Activated B cell treated with CpG ODN at 0.5 μM for 24 hours (primary cell): ENCODE measurements around the gene KCNK3. TPM values are rescaled to one million over a fixed set of nuclear protein-coding genes. Genes with fewer than 3 reads are reported as not detected.

Experiments
- ATAC-seq: fragments of 200-7000 bp; cut with Tn5 transposase; one replicate; pipeline ENCODE4 v1.10.0; 2021; ENCODE audit warnings: low read depth, mild to moderate bottlenecking, moderate library complexity
- CTCF ChIA-PET: fragments of 350-600 bp; sonication (Branson Sonifier 250); formaldehyde crosslinking; loops from one replicate; lab custom pipeline; 2021; ENCODE audit warnings: antibody characterized with exemption; lab: Charles Lee
- POLR2A ChIA-PET: fragments of 350-600 bp; sonication (Branson Sonifier 250); formaldehyde crosslinking; loops from one replicate; lab custom pipeline; 2021; ENCODE audit warnings: antibody characterized with exemption; lab: Charles Lee
- DNase-seq: peaks from one replicate; pipeline ENCODE4 v3.0.0; 2022
- H3K27ac Mint-ChIP-seq: one replicate; pipeline ENCODE4 v1.8.0; 2020; ENCODE audit warnings: mixed read lengths
- H3K27me3 Mint-ChIP-seq: one replicate; pipeline ENCODE4 v1.8.0; 2021; ENCODE audit warnings: mixed read lengths
- H3K36me3 Mint-ChIP-seq: one replicate; pipeline ENCODE4 v1.8.0; 2021; ENCODE audit warnings: low read depth, mixed read lengths
- H3K4me1 Mint-ChIP-seq: one replicate; pipeline ENCODE4 v1.8.0; 2021; ENCODE audit warnings: mixed read lengths
- H3K4me3 Mint-ChIP-seq: one replicate; pipeline ENCODE4 v1.8.0; 2020; ENCODE audit warnings: mild to moderate bottlenecking, mixed read lengths
- H3K9me3 Mint-ChIP-seq: one replicate; pipeline ENCODE4 v1.8.0; 2020; ENCODE audit warnings: mixed read lengths
- intact Hi-C: fragments of 100-400 bp; cut with micrococcal nuclease; formaldehyde crosslinking; loops from one replicate; pipeline ENCODE4 v1.15.1; 2024
- total RNA-seq: library from RNA; stranded (reverse); gene quantifications from 2 replicates; pipeline ENCODE4 v1.2.3, GENCODE V29; 2022
- TF ChIP-seq, protein P1 (sequence below): fragments of 200-600 bp; IDR thresholded peaks from one replicate; pipeline ENCODE4 v1.8.0; 2022; ENCODE audit warnings: antibody characterized with exemption, mild to moderate bottlenecking

Gene KCNK3
- total RNA-seq, 1 donor from 2014 or later: not detected

DNA sequence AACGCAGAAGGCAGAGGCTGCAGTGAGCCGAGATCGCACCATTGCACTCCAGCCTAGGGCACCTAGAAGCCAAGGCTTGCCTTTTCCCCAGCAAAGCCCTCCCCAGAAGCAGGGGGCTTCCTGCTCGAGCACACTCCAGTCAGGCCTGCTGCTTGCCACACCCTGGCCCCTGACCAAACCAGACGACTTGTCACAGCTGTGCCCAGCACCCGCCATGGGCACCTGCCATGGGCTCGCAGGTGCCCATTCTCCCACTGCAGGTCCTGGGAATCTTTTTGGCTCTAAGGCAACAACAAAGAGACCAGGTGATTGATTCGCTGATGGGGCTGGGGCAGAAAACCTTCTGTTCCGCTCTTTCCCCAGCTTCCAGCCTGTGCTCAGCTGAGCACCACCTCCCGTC lies 4.9 kb downstream of the KCNK3 start:
- ChIA-PET POLR2A (no interaction called here), CTCF (no interaction called here)
- TF ChIP-seq, protein P1, sequence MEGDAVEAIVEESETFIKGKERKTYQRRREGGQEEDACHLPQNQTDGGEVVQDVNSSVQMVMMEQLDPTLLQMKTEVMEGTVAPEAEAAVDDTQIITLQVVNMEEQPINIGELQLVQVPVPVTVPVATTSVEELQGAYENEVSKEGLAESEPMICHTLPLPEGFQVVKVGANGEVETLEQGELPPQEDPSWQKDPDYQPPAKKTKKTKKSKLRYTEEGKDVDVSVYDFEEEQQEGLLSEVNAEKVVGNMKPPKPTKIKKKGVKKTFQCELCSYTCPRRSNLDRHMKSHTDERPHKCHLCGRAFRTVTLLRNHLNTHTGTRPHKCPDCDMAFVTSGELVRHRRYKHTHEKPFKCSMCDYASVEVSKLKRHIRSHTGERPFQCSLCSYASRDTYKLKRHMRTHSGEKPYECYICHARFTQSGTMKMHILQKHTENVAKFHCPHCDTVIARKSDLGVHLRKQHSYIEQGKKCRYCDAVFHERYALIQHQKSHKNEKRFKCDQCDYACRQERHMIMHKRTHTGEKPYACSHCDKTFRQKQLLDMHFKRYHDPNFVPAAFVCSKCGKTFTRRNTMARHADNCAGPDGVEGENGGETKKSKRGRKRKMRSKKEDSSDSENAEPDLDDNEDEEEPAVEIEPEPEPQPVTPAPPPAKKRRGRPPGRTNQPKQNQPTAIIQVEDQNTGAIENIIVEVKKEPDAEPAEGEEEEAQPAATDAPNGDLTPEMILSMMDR: no peak
- no peaks in the 10 kb centered on the region for H3K36me3 Mint-ChIP-seq
- DNase-seq: no peak
- peaks cover 52% of the 10 kb centered on the region for H3K27me3 Mint-ChIP-seq
- no peak for ATAC-seq
- H3K4me1 Mint-ChIP-seq: no peaks in the 10 kb centered on the region
- no peak overlapping the region for H3K4me3 Mint-ChIP-seq
- H3K9me3 Mint-ChIP-seq: no peaks in the 10 kb centered on the region
- H3K27ac Mint-ChIP-seq: no peak overlapping the region
- intact Hi-C loops: no loop called here

DNA sequence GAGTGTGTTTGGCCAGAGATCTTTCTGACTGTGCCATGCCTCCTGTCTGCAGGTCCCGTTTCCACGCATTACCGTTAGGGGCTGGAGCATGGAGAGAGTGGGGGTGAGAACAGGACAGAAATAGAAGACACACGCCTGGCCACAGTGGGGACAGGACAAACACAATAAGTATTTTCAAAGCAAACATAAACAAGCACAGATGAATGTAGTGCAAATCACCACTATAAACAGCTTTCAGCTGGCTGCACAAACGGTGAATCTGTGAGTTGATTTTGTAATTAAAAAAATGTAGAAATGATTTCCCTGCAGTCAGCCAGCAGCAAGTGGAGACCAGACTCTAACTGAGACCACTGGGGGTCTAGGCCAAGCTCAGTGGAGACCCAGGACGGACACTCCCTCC lies 6.8 kb downstream of the KCNK3 start:
- ChIA-PET CTCF (no interaction called here), POLR2A (no interaction called here)
- Mint-ChIP-seq H3K27ac (no peak overlapping the region), H3K36me3 (no peaks in the 10 kb centered on the region), H3K4me3 (no peak overlapping the region), H3K9me3 (no peaks in the 10 kb centered on the region), H3K27me3 (peaks cover 46% of the 10 kb centered on the region), H3K4me1 (no peaks in the 10 kb centered on the region)
- ATAC-seq (no peak), DNase-seq (no peak)
- TF ChIP-seq, protein P1: no peak
- intact Hi-C loops: no loop called here

DNA sequence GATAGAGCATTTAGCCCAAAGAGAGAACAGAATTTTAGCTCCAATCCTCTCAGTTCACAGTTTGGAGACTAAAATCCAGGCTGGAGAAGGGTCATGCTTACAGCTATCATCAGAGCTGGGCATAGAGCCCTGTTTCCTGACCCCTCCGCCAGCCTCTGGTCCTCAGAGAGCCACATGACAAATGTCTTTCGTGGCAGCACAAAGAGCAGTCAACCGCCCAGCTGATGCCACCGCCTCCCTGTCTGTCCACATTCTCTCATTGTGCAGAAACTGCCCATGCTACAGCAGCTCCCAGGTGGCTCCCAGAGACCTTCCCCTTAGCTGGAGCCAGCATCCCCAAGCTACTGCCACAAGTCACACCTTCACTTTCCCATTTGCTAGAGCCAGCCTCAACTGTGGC lies 7.6 kb downstream of the KCNK3 start:
- H3K27ac Mint-ChIP-seq: no peak overlapping the region
- peaks cover 39% of the 10 kb centered on the region for H3K27me3 Mint-ChIP-seq

DNA sequence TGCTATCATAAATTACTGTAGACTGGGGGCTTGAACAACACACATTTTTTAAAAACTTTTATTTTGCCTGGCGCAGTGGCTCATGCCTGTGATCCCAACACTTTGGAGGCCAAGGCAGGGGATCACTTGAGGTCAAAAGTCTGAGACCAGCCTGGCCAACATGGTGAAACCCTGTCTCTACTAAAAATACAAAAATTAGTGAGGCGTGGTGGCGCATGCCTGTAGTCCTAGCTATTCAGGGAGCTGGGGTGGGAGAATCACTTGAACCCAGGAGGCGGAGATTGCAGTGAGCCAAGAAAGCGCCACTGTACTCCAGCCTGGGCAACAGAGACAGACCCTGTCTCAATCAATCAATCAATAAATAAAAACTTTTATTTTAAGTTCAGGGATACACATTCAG lies 9.1 kb downstream of the KCNK3 start:
- ChIA-PET POLR2A (no interaction called here), CTCF (no interaction called here)
- Mint-ChIP-seq H3K4me3 (no peak overlapping the region), H3K27ac (no peak overlapping the region), H3K4me1 (no peaks in the 10 kb centered on the region), H3K27me3 (peaks cover 32% of the 10 kb centered on the region), H3K9me3 (no peaks in the 10 kb centered on the region), H3K36me3 (no peaks in the 10 kb centered on the region)
- TF ChIP-seq, protein P1: no peak
- ATAC-seq: no peak
- DNase-seq: no peak
- intact Hi-C loops: no loop called here

More for the DNA sequence above, 7.6 kb downstream of the KCNK3 start:
- no peak for ATAC-seq
- Mint-ChIP-seq H3K4me3 (no peak overlapping the region), H3K9me3 (no peaks in the 10 kb centered on the region), H3K36me3 (no peaks in the 10 kb centered on the region), H3K4me1 (no peaks in the 10 kb centered on the region)
- TF ChIP-seq, protein P1: no peak
- CTCF ChIA-PET: no interaction called here
- no peak for DNase-seq
- intact Hi-C loops: no loop called here
- POLR2A ChIA-PET: no interaction called here

DNA sequence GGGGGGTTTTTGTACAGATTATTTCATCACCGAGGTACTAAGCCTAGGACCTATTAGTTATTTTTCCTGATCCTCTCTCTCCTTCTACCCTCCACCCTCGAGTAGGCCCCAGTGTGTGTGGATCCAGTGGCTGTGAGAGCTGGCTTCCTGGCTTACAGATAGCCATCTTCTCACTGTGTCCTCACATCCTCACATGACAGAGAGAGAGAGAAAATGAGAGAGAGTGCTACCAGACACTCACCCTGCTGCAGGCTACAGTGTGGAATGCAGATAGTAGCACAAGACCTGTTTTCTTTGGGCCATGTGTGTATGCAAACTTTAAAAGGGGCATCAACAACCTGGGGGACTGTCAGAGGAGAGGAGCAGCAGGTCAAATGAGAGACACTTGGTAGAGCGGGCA lies 9.5 kb downstream of the KCNK3 start:
- no peak overlapping the region for H3K4me3 Mint-ChIP-seq
- no peak for DNase-seq
- no peak for ATAC-seq
- intact Hi-C loops: no loop called here
- no peaks in the 10 kb centered on the region for H3K9me3 Mint-ChIP-seq
- H3K27ac Mint-ChIP-seq: no peak overlapping the region
- ChIA-PET POLR2A (no interaction called here), CTCF (no interaction called here)
- no peaks in the 10 kb centered on the region for H3K36me3 Mint-ChIP-seq
- peaks cover 31% of the 10 kb centered on the region for H3K27me3 Mint-ChIP-seq
- TF ChIP-seq, protein P1: no peak
- no peaks in the 10 kb centered on the region for H3K4me1 Mint-ChIP-seq
